Measurements from ENCODE around the gene KCNAB3. TPM values are rescaled to one million over a fixed set of nuclear protein-coding genes. Genes with fewer than 3 reads are reported as not detected.

KCNAB3 gene
- total RNA-seq, 1 donor: under 0.01 TPM

GRCh38 chr17:7887038-7887481 lies 42.6 kb downstream of the KCNAB3 start:
- H3K36me3 ChIP-seq (ENCODE audit: insufficient read depth, low read length): peaks cover 28% of the 10 kb centered on the region
- DNase-seq (ENCODE audit: insufficient read length, low spot score, missing footprints): peak; percentile 88
- H3K4me3 ChIP-seq (ENCODE audit: insufficient read depth, low read length): peak overlapping the region; percentile 95
- peaks cover 36% of the 10 kb centered on the region for H3K79me2 ChIP-seq (ENCODE audit: insufficient read depth, low read length)
- peaks cover 44% of the 10 kb centered on the region for H3K4me1 ChIP-seq (ENCODE audit: insufficient read depth, low read length)
- H3K4me2 ChIP-seq (ENCODE audit: insufficient read depth, low read length): peak overlapping the region; percentile 97
- H2AFZ ChIP-seq (ENCODE audit: low read length): peak overlapping the region; percentile 76
- no peak for TF ChIP-seq CTCF (IDR thresholded peaks at IDR 0.05; ENCODE audit: extremely low read depth, low read depth, low read length)
- H3K27me3 ChIP-seq (ENCODE audit: insufficient read depth, low read length): no peaks in the 10 kb centered on the region
- H3K9me3 ChIP-seq (ENCODE audit: low read depth, low read length): no peaks in the 10 kb centered on the region
- peak overlapping the region; percentile 75 for H3K27ac ChIP-seq (ENCODE audit: low read depth, low read length)
- H4K20me1 ChIP-seq (ENCODE audit: insufficient read depth, low read length): peaks cover 20% of the 10 kb centered on the region

GRCh38 chr17:7886227-7887037 lies 43.2 kb downstream of the KCNAB3 start:
- peak overlapping the region; percentile 76 for H2AFZ ChIP-seq (ENCODE audit: low read length)
- peak; percentile 92 for DNase-seq (ENCODE audit: insufficient read length, low spot score, missing footprints)

GRCh38 chr17:7885367-7886226 lies 44.1 kb downstream of the KCNAB3 start:
- H2AFZ ChIP-seq (ENCODE audit: low read length): peak overlapping the region; percentile 72
- H4K20me1 ChIP-seq (ENCODE audit: insufficient read depth, low read length): peaks cover 20% of the 10 kb centered on the region
- peaks cover 44% of the 10 kb centered on the region for H3K4me1 ChIP-seq (ENCODE audit: insufficient read depth, low read length)
- peaks cover 32% of the 10 kb centered on the region for H3K79me2 ChIP-seq (ENCODE audit: insufficient read depth, low read length)
- H3K9me3 ChIP-seq (ENCODE audit: low read depth, low read length): no peaks in the 10 kb centered on the region
- TF ChIP-seq CTCF (IDR thresholded peaks at IDR 0.05; ENCODE audit: extremely low read depth, low read depth, low read length): no peak
- H3K27ac ChIP-seq (ENCODE audit: low read depth, low read length): peak overlapping the region; percentile 75
- H3K27me3 ChIP-seq (ENCODE audit: insufficient read depth, low read length): no peaks in the 10 kb centered on the region
- peak; percentile 97 for DNase-seq (ENCODE audit: insufficient read length, low spot score, missing footprints)
- peak overlapping the region; percentile 95 for H3K4me3 ChIP-seq (ENCODE audit: insufficient read depth, low read length)
- H3K4me2 ChIP-seq (ENCODE audit: insufficient read depth, low read length): peak overlapping the region; percentile 97
- peaks cover 28% of the 10 kb centered on the region for H3K36me3 ChIP-seq (ENCODE audit: insufficient read depth, low read length)

More at GRCh38 chr17:7886227-7887037, 43.2 kb downstream of the KCNAB3 start:
- peaks cover 20% of the 10 kb centered on the region for H4K20me1 ChIP-seq (ENCODE audit: insufficient read depth, low read length)
- no peaks in the 10 kb centered on the region for H3K27me3 ChIP-seq (ENCODE audit: insufficient read depth, low read length)
- peaks cover 28% of the 10 kb centered on the region for H3K36me3 ChIP-seq (ENCODE audit: insufficient read depth, low read length)
- peak overlapping the region; percentile 75 for H3K27ac ChIP-seq (ENCODE audit: low read depth, low read length)
- no peak for TF ChIP-seq CTCF (IDR thresholded peaks at IDR 0.05; ENCODE audit: extremely low read depth, low read depth, low read length)
- peaks cover 36% of the 10 kb centered on the region for H3K79me2 ChIP-seq (ENCODE audit: insufficient read depth, low read length)
- peak overlapping the region; percentile 95 for H3K4me3 ChIP-seq (ENCODE audit: insufficient read depth, low read length)
- H3K9me3 ChIP-seq (ENCODE audit: low read depth, low read length): no peaks in the 10 kb centered on the region
- H3K4me1 ChIP-seq (ENCODE audit: insufficient read depth, low read length): peaks cover 44% of the 10 kb centered on the region
- peak overlapping the region; percentile 97 for H3K4me2 ChIP-seq (ENCODE audit: insufficient read depth, low read length)
